EH (cell line): ENCODE measurements around the gene LRTM2.

Experiments
- DNase-seq: peaks from one replicate; pipeline ENCODE4 v3.0.0-alpha.2; 2015; ENCODE audit warnings: low read depth

The LRTM2 gene

GRCh38 chr12:1865284-1865866 lies 45.0 kb downstream of the LRTM2 start:
- no peak for DNase-seq

GRCh38 chr12:1869145-1869544 lies 48.8 kb downstream of the LRTM2 start:
- no peak for DNase-seq

GRCh38 chr12:1870086-1870485 lies 49.7 kb downstream of the LRTM2 start:
- no peak for DNase-seq

- no peak for DNase-seq
These were observed 50.9 kb downstream of the LRTM2 start for GRCh38 chr12:1870998-1871917.

GRCh38 chr12:1872001-1872400 lies 51.6 kb downstream of the LRTM2 start:
- DNase-seq = no peak

- no peak for DNase-seq
These were observed 52.1 kb downstream of the LRTM2 start for GRCh38 chr12:1872448-1872847.

GRCh38 chr12:1873531-1874510 lies 53.5 kb downstream of the LRTM2 start:
- DNase-seq = no peak

GRCh38 chr12:1875608-1876007 lies 55.2 kb downstream of the LRTM2 start:
- DNase-seq = no peak

- DNase-seq = no peak
These were observed 55.7 kb downstream of the LRTM2 start for GRCh38 chr12:1876086-1876485.

- no peak for DNase-seq
These were observed 57.0 kb downstream of the LRTM2 start for GRCh38 chr12:1877169-1877878.

GRCh38 chr12:1878214-1878613 lies 57.8 kb downstream of the LRTM2 start:
- DNase-seq = no peak

GRCh38 chr12:1878695-1879094 lies 58.3 kb downstream of the LRTM2 start:
- no peak for DNase-seq

- no peak for DNase-seq
These were observed 59.3 kb downstream of the LRTM2 start for GRCh38 chr12:1879633-1880032.

- DNase-seq = no peak
These were observed 59.9 kb downstream of the LRTM2 start for GRCh38 chr12:1880153-1880845.

- no peak for DNase-seq
These were observed 60.5 kb downstream of the LRTM2 start for GRCh38 chr12:1880876-1881275.

- no peak for DNase-seq
These were observed 60.9 kb downstream of the LRTM2 start for GRCh38 chr12:1881301-1881700.

- no peak for DNase-seq
These were observed 61.6 kb downstream of the LRTM2 start for GRCh38 chr12:1881936-1882335.

GRCh38 chr12:1882405-1882804 lies 62.0 kb downstream of the LRTM2 start:
- no peak for DNase-seq

- DNase-seq = no peak
These were observed 62.6 kb downstream of the LRTM2 start for GRCh38 chr12:1882850-1883470.

- no peak for DNase-seq
These were observed 63.1 kb downstream of the LRTM2 start for GRCh38 chr12:1883513-1883912.

GRCh38 chr12:1884651-1885050 lies 64.3 kb downstream of the LRTM2 start:
- no peak for DNase-seq
